Measurements from ENCODE around the gene DUSP28. TPM values are rescaled to one million over a fixed set of nuclear protein-coding genes. Genes with fewer than 3 reads are reported as not detected.

DUSP28 gene
- total and polyA plus RNA-seq, 2 donors from 2014 or later, result 5.9 to 7.0 TPM

GRCh38 chr2:240514631-240515030 lies 45.5 kb upstream of the DUSP28 start:
- no peak overlapping the region for H3K9ac ChIP-seq (ENCODE audit: low read length in 3 of 3)
- intact Hi-C loops (cut with DNase I), result no loop called here
- FAIRE-seq (no peak), DNase-seq (peak in 3 of 5 donors; percentile 2 to 56 (median 28))
- H3K27ac ChIP-seq (ENCODE audit: low read depth in 2 of 2, low read length in 2 of 2), result no peak overlapping the region
- no peaks in the 10 kb centered on the region for H3K4me1 ChIP-seq (ENCODE audit: control insufficient read depth in 2 of 3, insufficient read depth in 2 of 3, low read depth in 1 of 3, low read length in 3 of 3)
- no peak for TF ChIP-seq CTCF (IDR thresholded peaks at IDR 0.05; ENCODE audit: borderline replicate concordance, extremely low read depth, insufficient read depth)
- H3K4me3 ChIP-seq (ENCODE audit: low read length in 3 of 3), result no peak overlapping the region
- H3K27me3 ChIP-seq (ENCODE audit: control insufficient read depth, insufficient read depth, low read length), result no peaks in the 10 kb centered on the region
- H3K9me3 ChIP-seq (ENCODE audit: control insufficient read depth in 2 of 3, insufficient read depth in 1 of 3, low read length in 3 of 3), result no peaks in the 10 kb centered on the region
- peaks cover 0 to 2% (median 0%) of the 10 kb centered on the region in 3 donors for H3K36me3 ChIP-seq (ENCODE audit: control insufficient read depth in 2 of 3, insufficient read depth in 3 of 3, low read length in 3 of 3)

- intact Hi-C loops (cut with DNase I), result no loop called here
- no peak overlapping the region for H3K27ac ChIP-seq (ENCODE audit: low read depth in 2 of 2, low read length in 2 of 2)
- H3K4me1 ChIP-seq (ENCODE audit: control insufficient read depth in 2 of 3, insufficient read depth in 2 of 3, low read depth in 1 of 3, low read length in 3 of 3), result no peaks in the 10 kb centered on the region
- FAIRE-seq (no peak), DNase-seq (peak in 1 of 5 donors; percentile 7)
- no peak for TF ChIP-seq CTCF (IDR thresholded peaks at IDR 0.05; ENCODE audit: borderline replicate concordance, extremely low read depth, insufficient read depth)
- H3K27me3 ChIP-seq (ENCODE audit: control insufficient read depth, insufficient read depth, low read length), result peaks cover 3% of the 10 kb centered on the region
- no peaks in the 10 kb centered on the region for H3K9me3 ChIP-seq (ENCODE audit: control insufficient read depth in 2 of 3, insufficient read depth in 1 of 3, low read length in 3 of 3)
- no peaks in the 10 kb centered on the region for H3K36me3 ChIP-seq (ENCODE audit: control insufficient read depth in 2 of 3, insufficient read depth in 3 of 3, low read length in 3 of 3)
- no peak overlapping the region for H3K4me3 ChIP-seq (ENCODE audit: low read length in 3 of 3)
- no peak overlapping the region for H3K9ac ChIP-seq (ENCODE audit: low read length in 3 of 3)
Observed at GRCh38 chr2:240517342-240517741, 42.8 kb upstream of the DUSP28 start.

- FAIRE-seq, result no peak
- Histone ChIP-seq H3K4me3 (ENCODE audit: low read length in 3 of 3) (no peak overlapping the region), H3K4me1 (ENCODE audit: control insufficient read depth in 2 of 3, insufficient read depth in 2 of 3, low read depth in 1 of 3, low read length in 3 of 3) (no peaks in the 10 kb centered on the region), H3K27me3 (ENCODE audit: control insufficient read depth, insufficient read depth, low read length) (peaks cover 3% of the 10 kb centered on the region), H3K36me3 (ENCODE audit: control insufficient read depth in 2 of 3, insufficient read depth in 3 of 3, low read length in 3 of 3) (no peaks in the 10 kb centered on the region), H3K9ac (ENCODE audit: low read length in 3 of 3) (no peak overlapping the region), H3K9me3 (ENCODE audit: control insufficient read depth in 2 of 3, insufficient read depth in 1 of 3, low read length in 3 of 3) (no peaks in the 10 kb centered on the region), H3K27ac (ENCODE audit: low read depth in 2 of 2, low read length in 2 of 2) (no peak overlapping the region)
- no peak for TF ChIP-seq CTCF (IDR thresholded peaks at IDR 0.05; ENCODE audit: borderline replicate concordance, extremely low read depth, insufficient read depth)
- DNase-seq, result no peak
- intact Hi-C loops (cut with DNase I), result no loop called here
Observed at GRCh38 chr2:240518981-240519380, 41.2 kb upstream of the DUSP28 start.

Measured in kidney (tissue), 14 donors.